GM12801 (cell line): ENCODE data around the gene NNMT.

ENCODE experiments used
- CTCF ChIP-seq: IDR thresholded peaks from one replicate; pipeline ENCODE4 v1.5.1; 2011; ENCODE audit warnings: control low read depth; ENCODE audit not compliant: insufficient read length; ENCODE audit errors: extremely low read depth

The NNMT gene

GRCh38 chr11:114253771-114254170, 42.4 kb upstream of the NNMT start:
- TF ChIP-seq CTCF, result no peak

GRCh38 chr11:114254571-114255146, 41.5 kb upstream of the NNMT start:
- no peak for TF ChIP-seq CTCF

- no peak for TF ChIP-seq CTCF
These were observed 40.9 kb upstream of the NNMT start for GRCh38 chr11:114255289-114255688.

GRCh38 chr11:114256176-114256966, 39.8 kb upstream of the NNMT start:
- no peak for TF ChIP-seq CTCF

GRCh38 chr11:114256967-114257286, 39.3 kb upstream of the NNMT start:
- TF ChIP-seq CTCF, result no peak

GRCh38 chr11:114257621-114258558, 38.3 kb upstream of the NNMT start:
- TF ChIP-seq CTCF, result no peak

- TF ChIP-seq CTCF, result no peak
These were observed 37.5 kb upstream of the NNMT start for GRCh38 chr11:114258696-114259095.
